Neural progenitor cell (in vitro differentiated cells): Measurements from ENCODE around the gene CD86.

Source experiments
- EZH2 ChIP-seq: fragments of 200-600 bp; sonication (generic); IDR thresholded peaks from 2 replicates; pipeline ENCODE4 v1.6.1; 2017; ENCODE audit warnings: antibody characterized with exemption, mild to moderate bottlenecking, moderate library complexity
- TF ChIP-seq, protein P1 (sequence below): fragments of 200-600 bp; sonication (generic); IDR thresholded peaks from 2 replicates; pipeline ENCODE4 v1.5.1; 2017; ENCODE audit warnings: antibody characterized with exemption, mild to moderate bottlenecking

GRCh38 chr3:122146466-122146865, 91.3 kb downstream of the CD86 start:
- no peak for TF ChIP-seq EZH2
- TF ChIP-seq, protein P1, sequence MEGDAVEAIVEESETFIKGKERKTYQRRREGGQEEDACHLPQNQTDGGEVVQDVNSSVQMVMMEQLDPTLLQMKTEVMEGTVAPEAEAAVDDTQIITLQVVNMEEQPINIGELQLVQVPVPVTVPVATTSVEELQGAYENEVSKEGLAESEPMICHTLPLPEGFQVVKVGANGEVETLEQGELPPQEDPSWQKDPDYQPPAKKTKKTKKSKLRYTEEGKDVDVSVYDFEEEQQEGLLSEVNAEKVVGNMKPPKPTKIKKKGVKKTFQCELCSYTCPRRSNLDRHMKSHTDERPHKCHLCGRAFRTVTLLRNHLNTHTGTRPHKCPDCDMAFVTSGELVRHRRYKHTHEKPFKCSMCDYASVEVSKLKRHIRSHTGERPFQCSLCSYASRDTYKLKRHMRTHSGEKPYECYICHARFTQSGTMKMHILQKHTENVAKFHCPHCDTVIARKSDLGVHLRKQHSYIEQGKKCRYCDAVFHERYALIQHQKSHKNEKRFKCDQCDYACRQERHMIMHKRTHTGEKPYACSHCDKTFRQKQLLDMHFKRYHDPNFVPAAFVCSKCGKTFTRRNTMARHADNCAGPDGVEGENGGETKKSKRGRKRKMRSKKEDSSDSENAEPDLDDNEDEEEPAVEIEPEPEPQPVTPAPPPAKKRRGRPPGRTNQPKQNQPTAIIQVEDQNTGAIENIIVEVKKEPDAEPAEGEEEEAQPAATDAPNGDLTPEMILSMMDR, result no peak
